GM12872 (cell line): ENCODE measurements around the gene PAGE4.
A peak's percentile ranks its signal among the peaks of the same experiment; 100 is the strongest.

ENCODE experiments used
- CTCF ChIP-seq: IDR thresholded peaks from 3 replicates; pipeline ENCODE4 v1.5.1; 2011; ENCODE audit warnings: low read depth, mild to moderate bottlenecking, low read length, moderate library complexity; ENCODE audit not compliant: insufficient read depth

PAGE4 gene

GRCh38 chrX:49816435-49816834 is 12.7 kb upstream of the PAGE4 start:
- no peak for TF ChIP-seq CTCF

GRCh38 chrX:49838374-49838773 is 9.3 kb downstream of the PAGE4 start:
- TF ChIP-seq CTCF, result peak; percentile 59

GRCh38 chrX:49840679-49841078 is 11.6 kb downstream of the PAGE4 start:
- TF ChIP-seq CTCF, result peak; percentile 61; the same call in 2 of the 3 replicates

GRCh38 chrX:49842621-49843020 is 13.5 kb downstream of the PAGE4 start:
- TF ChIP-seq CTCF, result 0 out of 3 replicates have a peak, but pooled peaks have one; percentile 19

GRCh38 chrX:49844611-49845010 is 15.5 kb downstream of the PAGE4 start:
- no peak for TF ChIP-seq CTCF

- no peak for TF ChIP-seq CTCF
Observed at GRCh38 chrX:49845701-49846403, 16.7 kb downstream of the PAGE4 start.

- no peak for TF ChIP-seq CTCF
Observed at GRCh38 chrX:49846522-49846921, 17.4 kb downstream of the PAGE4 start.

GRCh38 chrX:49848275-49848674 is 19.2 kb downstream of the PAGE4 start:
- TF ChIP-seq CTCF, result no peak
